COR-L47 (cell line): Measurements from ENCODE around the gene BMP8A.
"Not testable (repeated sequence)": the region's sequence is repeated elsewhere in the genome, so short reads cannot be mapped to it uniquely, and the experiment has no call there.

Source experiments
- DNase-seq: peaks from one replicate; lab custom pipeline; 2025; lab: John Stamatoyannopoulos, UW

BMP8A gene

DNA sequence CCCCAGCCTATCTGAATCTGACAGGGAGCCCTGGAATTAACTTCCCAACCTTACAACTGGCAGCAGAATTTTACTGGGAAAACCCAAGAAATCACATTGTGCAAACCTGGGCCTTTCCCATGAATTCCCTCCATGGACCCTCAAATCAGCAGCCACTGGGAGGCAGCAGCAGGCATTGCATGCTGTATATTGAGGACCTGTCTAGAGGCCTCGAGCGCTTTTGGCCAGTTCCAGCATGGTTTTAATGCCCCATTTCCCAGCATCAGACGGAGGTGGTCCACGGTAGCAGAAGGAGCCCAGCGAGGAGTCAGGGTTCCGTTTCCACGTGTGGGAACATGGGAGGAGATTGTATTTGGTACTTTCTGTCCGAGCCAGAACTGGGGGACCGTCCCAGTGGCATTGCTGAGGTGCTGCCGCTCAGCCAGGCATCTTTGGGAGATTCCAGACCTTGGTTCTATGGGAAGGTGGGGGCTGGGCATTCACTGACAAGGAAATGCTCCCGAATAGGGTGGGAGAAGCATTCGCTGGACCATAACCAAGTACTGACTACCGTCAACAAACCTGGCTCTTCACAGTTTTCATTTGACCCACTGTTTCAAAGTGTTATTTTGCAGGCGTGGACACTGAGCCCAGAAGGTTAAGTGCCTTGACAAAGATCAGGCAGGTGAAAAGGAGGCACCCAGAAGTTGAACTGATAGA, 15.9 kb downstream of the BMP8A start:
- DNase-seq: peak; percentile 21

DNA sequence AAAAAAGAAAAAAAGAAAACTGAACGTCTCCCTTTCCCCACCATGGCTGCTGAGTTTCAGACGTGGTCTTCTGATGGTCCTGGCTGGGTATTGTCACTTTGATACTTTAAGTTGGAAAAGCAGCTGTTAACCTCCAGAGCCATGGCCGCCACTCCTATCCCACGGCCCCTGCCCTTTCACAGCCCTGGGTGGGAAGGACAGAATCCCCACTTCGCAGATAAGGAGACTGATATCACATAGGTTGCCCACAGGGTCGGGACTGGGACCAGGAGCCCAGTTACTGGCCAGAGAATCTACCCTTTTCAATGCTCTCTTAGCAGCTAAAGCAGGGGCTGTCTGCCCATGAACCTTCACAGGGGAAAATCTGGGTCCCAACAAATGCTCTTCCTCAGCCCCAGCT, 16.8 kb downstream of the BMP8A start:
- no peak for DNase-seq

DNA sequence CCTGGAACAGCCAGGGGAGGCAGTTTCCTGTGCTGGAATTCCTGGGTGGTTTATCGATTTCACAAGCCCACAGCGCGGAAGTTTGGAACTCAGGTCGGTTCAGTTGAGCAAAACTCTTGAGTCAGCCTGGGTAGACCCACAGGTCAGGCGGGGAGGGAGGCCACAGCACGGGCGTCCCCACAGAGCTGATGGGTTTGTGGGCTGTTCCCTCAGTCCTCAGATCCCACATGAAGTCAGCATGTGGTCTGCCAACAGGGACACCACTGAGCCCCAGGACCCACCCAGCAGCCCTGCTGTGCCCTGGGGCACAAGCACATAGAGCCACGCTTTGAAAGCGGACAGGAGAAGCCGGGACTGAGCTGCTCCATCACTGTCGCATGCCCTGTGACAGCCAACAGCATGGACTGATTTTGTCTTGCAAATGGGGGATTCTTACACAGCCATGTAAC, 17.4 kb downstream of the BMP8A start:
- no peak for DNase-seq

- DNase-seq: no peak
These were observed 18.0 kb downstream of the BMP8A start for GRCh38 chr1:39509360-39510009.

DNA sequence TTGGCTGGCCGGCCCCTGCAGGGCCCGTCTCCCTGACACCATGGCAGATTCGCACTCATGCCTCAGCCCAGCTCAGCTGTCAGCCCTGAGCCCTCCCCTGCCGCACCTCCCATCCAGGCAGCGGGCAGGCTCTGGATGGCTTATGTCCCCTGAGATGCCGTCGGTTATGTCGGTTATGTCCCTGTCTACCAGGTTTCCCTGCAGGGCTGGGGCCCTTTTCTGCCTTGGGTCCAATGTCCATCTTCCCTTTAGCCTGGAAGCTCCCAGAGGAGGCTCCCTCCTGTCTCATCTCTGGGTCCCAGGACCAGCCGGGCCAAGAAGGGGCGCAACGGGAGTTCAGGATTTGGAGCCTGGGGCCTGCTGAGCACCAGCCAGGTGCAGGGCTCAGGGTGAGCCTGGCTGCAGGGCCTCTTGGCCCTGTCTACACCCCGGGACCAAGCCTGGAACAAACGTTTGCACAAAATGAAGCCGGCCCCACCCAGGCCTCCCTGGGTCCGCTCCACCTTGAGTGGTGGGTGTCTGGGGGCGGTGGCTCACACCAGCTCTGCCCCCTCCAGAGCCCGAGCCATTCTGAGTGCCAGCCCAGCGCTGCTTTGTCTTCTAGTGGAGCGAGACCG, 19.2 kb downstream of the BMP8A start:
- DNase-seq: not testable (repeated sequence)

- not testable (repeated sequence) for DNase-seq
These were observed 20.0 kb downstream of the BMP8A start for GRCh38 chr1:39511477-39511876.

GRCh38 chr1:39512234-39512847, 20.9 kb downstream of the BMP8A start:
- not testable (repeated sequence) for DNase-seq

- DNase-seq: not testable (repeated sequence)
These were observed 23.3 kb downstream of the BMP8A start for GRCh38 chr1:39514710-39515124.

GRCh38 chr1:39515131-39516086, 24.0 kb downstream of the BMP8A start:
- not testable (repeated sequence) for DNase-seq

GRCh38 chr1:39516841-39517240, 25.4 kb downstream of the BMP8A start:
- not testable (repeated sequence) for DNase-seq

DNA sequence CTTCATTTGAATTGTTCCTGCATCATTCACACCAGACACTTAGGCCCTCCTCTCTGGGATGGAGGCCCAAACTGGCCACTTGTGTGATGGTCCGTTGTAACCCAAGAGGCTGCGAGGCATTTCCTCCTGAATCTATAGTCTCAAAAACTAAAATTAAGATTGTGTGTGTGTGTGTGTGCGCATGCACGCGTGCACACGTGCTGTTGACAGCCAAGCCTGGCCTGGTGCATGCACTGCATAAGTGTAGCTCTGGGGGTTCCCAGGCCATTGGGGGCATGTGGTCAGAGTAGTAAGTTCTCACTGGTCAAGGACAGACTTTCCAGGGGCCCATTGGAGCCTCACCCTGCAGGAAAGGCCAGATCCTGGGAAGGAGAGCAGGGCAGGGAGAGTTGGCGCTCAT, 26.5 kb downstream of the BMP8A start:
- DNase-seq: not testable (repeated sequence)

DNA sequence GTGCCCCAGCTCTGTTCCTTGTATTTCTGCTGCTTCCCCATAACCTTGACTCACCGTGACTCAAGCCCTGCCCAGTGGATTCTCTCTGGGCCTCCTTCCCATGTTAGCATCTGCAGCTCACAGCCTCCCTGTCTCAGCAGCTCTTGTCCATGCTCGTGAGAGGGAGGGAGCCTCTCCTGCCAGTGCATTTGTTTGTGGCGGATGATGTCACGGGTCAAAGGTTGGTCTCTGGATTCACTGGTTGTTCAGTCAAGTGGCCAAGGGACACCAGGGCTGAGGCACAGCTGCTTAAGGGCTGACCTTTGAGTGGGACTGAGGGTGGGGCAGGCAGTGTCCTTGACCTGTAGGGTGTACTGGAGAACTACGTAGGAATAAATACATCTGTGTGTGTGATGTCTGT, 27.9 kb downstream of the BMP8A start:
- DNase-seq: not testable (repeated sequence)

DNA sequence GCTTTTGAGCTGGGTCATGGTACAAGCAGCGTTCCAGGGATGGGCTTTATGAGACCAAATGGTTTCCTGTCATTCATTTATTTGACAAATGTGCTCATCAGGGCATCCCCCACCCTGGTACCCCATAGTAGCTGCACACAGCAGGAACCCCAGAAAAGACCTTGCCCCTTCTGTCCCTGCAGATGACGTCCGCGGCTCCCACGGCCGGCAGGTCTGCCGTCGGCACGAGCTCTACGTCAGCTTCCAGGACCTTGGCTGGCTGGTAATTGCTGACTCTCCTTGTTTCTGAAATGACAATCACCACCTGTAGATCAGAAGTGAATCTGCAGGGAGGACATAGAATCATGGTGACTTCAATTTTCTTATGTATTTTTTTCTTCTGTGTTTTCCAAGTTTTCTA, 30.8 kb downstream of the BMP8A start:
- not testable (repeated sequence) for DNase-seq

DNA sequence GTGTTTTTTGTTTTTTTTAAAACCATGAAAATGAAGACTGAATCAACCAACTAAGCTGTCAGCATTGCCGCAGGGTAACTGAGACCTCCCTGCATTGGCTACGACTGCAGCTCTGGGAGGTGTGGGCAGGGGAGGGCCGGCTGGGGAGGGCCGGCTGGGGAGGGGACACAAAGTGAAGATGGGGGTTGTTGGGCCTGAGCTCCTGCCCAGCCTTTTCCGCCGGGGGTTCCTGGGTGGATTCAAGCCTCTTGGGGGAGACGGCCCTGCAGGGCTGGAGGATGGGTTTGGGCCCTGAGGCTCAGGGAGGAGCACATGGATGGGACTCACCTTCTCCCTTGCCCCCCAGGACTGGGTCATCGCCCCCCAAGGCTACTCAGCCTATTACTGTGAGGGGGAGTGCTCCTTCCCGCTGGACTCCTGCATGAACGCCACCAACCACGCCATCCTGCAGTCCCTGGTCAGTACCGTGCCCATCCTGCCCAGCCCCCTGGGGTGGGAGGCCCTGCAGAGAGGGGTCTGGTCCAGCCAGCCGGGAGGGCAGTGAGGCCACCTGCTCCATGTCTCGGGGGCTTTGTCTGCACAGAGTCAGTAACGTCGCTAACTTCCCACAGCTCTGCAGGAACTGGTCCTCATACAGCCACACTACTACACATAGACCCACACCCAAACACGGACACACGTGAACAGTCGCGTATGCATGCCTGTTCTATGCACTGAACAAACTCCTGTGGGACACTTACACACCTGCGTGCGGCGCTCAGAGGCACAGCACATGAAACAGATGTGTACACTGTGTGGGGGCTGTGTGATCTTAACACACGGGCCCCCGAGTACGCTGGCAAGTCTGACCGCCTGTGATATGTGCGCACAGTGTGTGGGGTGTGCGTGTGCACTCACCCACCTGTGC, 31.5 kb downstream of the BMP8A start:
- DNase-seq: no peak

- DNase-seq: no peak
These were observed 32.7 kb downstream of the BMP8A start for GRCh38 chr1:39524171-39524570.

GRCh38 chr1:39524591-39525365, 33.3 kb downstream of the BMP8A start:
- no peak for DNase-seq

DNA sequence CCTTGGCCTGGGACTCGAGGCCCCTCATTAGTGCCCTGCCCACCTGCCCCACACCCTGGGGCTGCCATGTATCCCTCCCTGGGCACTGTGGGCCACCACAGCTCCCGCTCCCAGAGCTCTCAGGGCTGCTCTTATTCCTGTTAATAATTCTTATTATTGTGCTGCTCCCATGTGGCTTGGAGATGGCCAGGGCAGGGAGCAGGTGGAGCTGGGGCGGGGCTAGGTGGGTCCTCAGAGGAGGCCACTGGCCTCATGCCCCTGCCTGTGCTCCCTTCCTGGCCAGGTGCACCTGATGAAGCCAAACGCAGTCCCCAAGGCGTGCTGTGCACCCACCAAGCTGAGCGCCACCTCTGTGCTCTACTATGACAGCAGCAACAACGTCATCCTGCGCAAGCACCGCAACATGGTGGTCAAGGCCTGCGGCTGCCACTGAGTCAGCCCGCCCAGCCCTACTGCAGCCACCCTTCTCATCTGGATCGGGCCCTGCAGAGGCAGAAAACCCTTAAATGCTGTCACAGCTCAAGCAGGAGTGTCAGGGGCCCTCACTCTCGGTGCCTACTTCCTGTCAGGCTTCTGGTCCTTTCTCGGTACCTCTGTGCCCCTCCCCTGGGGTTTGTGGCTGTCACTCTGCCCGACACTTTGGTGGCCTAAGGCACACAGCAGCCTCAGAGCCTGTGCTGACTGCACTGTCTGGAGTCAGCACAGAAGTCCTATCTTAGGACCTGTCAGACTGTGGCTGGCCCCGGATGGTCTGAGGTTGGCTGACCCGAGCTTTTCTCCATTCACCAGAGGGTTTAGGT, 34.1 kb downstream of the BMP8A start:
- no peak for DNase-seq

DNA sequence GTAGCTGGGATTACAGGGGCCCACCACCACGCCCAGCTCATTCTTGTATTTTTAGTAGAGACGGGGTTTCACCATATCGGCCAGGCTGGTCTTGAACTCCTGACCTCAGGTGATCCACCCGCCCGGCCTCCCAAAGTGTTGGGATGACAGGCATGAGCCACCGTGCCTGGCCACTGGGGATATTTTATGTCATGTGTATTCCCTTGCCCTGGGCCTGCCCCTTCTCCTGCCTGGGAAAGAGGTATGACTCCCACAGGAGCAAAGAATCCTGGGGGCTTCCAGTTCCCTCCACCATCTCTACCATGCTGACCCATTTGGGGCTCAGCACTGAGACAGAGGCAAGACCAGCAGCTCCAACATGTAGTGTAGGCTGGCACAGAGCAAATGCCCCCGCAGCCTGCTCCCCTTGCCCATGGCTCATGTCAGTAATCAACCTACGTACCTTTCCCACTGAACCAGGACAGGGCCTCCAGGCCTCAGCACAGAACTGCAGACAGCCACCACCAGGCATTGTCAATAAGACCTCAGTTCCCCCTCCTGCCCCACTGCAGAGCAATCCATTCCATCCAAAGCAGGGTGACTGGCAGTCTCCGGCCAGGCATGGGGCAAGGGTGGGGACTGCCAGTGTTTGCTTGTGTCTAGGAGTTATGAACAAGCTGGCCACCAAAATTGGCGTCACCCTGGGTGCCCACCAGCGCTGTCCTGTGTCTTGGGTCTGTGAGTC, 35.2 kb downstream of the BMP8A start:
- DNase-seq: no peak
